Endothelial cell of umbilical vein (primary cell): ENCODE data around the gene FNBP1L. TPM values are rescaled to one million over a fixed set of nuclear protein-coding genes. Genes with fewer than 3 reads are reported as not detected.

ENCODE experiments used
- BruUV-seq: library from RNA; stranded (reverse); fragments of 400-500 nt; replicated peaks from 2 replicates; lab custom pipeline; 2021; lab: Mats Ljungman, UMichigan
- CTCF ChIA-PET: fragments of 300-600, 350-600 bp; sonication (Branson Sonifier 250); formaldehyde crosslinking; loops from one replicate; lab custom pipeline; 2021; ENCODE audit warnings: antibody characterized with exemption, inconsistent platforms; lab: Charles Lee
- POLR2A ChIA-PET: fragments of 300-600, 350-600 bp; sonication (Branson Sonifier 250); formaldehyde crosslinking; loops from one replicate; lab custom pipeline; 2021; ENCODE audit warnings: antibody characterized with exemption, inconsistent platforms; lab: Charles Lee
- DNase-seq: peaks from one replicate; pipeline ENCODE4 v3.0.0-alpha.2; 2011; ENCODE audit warnings: low read depth, low spot score
- FAIRE-seq: peaks from 2 replicates; lab custom pipeline; 2011; peaks lifted over from hg19 to GRCh38; lab: Jason Lieb, UNC
- H2AFZ ChIP-seq: 2 replicates; pipeline ENCODE4 v1.6.0; 2012; ENCODE audit warnings: low read depth, low read length, control low read depth, inconsistent platforms
- H3K27ac ChIP-seq: 2 replicates; pipeline ENCODE4 v1.5.1; 2011; ENCODE audit warnings: low read depth, mild to moderate bottlenecking, control low read depth, low read length, moderate library complexity; ENCODE audit not compliant: insufficient read depth
- H3K27me3 ChIP-seq, 2 experiments: 2 replicates each; pipeline versions ENCODE4 v1.6.0 to v1.6.1; 2011; ENCODE audit warnings: low read length in 2 of 2, mixed read lengths in 1 of 2; ENCODE audit not compliant: control insufficient read depth in 2 of 2, insufficient read depth in 2 of 2
- H3K36me3 ChIP-seq, 2 experiments: 2 replicates in 1 of 2; 3 replicates in 1 of 2; pipeline ENCODE4 v1.5.1; 2011; ENCODE audit warnings: low read length in 2 of 2, mild to moderate bottlenecking in 1 of 2, moderate library complexity in 1 of 2; ENCODE audit not compliant: control insufficient read depth in 2 of 2, insufficient read depth in 2 of 2; ENCODE audit errors: extremely low read depth in 1 of 2
- H3K4me1 ChIP-seq: 3 replicates; pipeline ENCODE4 v1.5.1; 2011; ENCODE audit warnings: mild to moderate bottlenecking, low read length; ENCODE audit not compliant: control insufficient read depth, insufficient read depth; ENCODE audit errors: extremely low read depth
- H3K4me2 ChIP-seq: 2 replicates; pipeline ENCODE4 v1.6.1; 2011; ENCODE audit warnings: low read length, control low read depth, mixed read lengths; ENCODE audit not compliant: insufficient read depth
- H3K4me3 ChIP-seq, 3 experiments: fragments of 200-600 bp in 1 of 3; sonication (generic), shearing (Covaris generic) in 1 of 3; replicated peaks in 1 of 3; 2 replicates each; pipeline ENCODE4 v1.5.1; 2011 to 2016; ENCODE audit warnings: control low read depth in 3 of 3, low read length in 3 of 3, mild to moderate bottlenecking in 2 of 3, inconsistent platforms in 1 of 3, low read depth in 1 of 3, moderate library complexity in 1 of 3; ENCODE audit not compliant: insufficient read depth in 1 of 3
- H3K79me2 ChIP-seq: 2 replicates; pipeline ENCODE4 v1.6.0; 2012; ENCODE audit warnings: low read length, inconsistent platforms; ENCODE audit not compliant: control insufficient read depth, insufficient read depth
- H3K9ac ChIP-seq: replicated peaks from 2 replicates; pipeline ENCODE3; 2011; ENCODE audit warnings: low read length, control low read depth; ENCODE audit not compliant: insufficient read depth; ENCODE audit errors: extremely low read depth
- H3K9me1 ChIP-seq: replicated peaks from 3 replicates; pipeline ENCODE4 v1.6.0; 2011; ENCODE audit warnings: mild to moderate bottlenecking, low read length; ENCODE audit not compliant: control insufficient read depth, insufficient read depth; ENCODE audit errors: extremely low read depth
- H3K9me3 ChIP-seq: replicated peaks from 2 replicates; pipeline ENCODE4 v1.5.1; 2012; ENCODE audit warnings: low read length, inconsistent platforms; ENCODE audit not compliant: control insufficient read depth, insufficient read depth
- H4K20me1 ChIP-seq: replicated peaks from 2 replicates; pipeline ENCODE3; 2011; ENCODE audit warnings: mild to moderate bottlenecking, low read length; ENCODE audit not compliant: control insufficient read depth, insufficient read depth; ENCODE audit errors: extremely low read depth
- CTCF ChIP-seq, 2 donors: IDR thresholded peaks; 1 replicate in 1 of 2; 2 replicates in 1 of 2; pipeline ENCODE4 v1.5.1; 2011; ENCODE audit warnings: low read length in 2 of 2, mild to moderate bottlenecking in 2 of 2, moderate library complexity in 2 of 2, control low read depth in 1 of 2, inconsistent platforms in 1 of 2, low read depth in 1 of 2; ENCODE audit not compliant: insufficient read depth in 1 of 2; ENCODE audit errors: extremely low read depth in 1 of 2
- EZH2 ChIP-seq: IDR thresholded peaks from 2 replicates; pipeline ENCODE4 v1.6.1; 2012; ENCODE audit warnings: borderline replicate concordance, low read depth, mild to moderate bottlenecking, moderate library complexity, low read length, inconsistent platforms; ENCODE audit not compliant: severe bottlenecking
- FOS ChIP-seq: IDR thresholded peaks from 2 replicates; pipeline ENCODE4 v1.6.1; 2011; ENCODE audit warnings: mild to moderate bottlenecking, low read length, moderate library complexity, borderline replicate concordance; ENCODE audit not compliant: insufficient read depth
- GATA2 ChIP-seq: IDR thresholded peaks from 2 replicates; pipeline ENCODE4 v1.7.0; 2011; ENCODE audit warnings: low read depth, mild to moderate bottlenecking, moderate library complexity, mixed read lengths, low read length; ENCODE audit not compliant: insufficient read length, insufficient read depth
- JUN ChIP-seq: IDR thresholded peaks from 2 replicates; pipeline ENCODE4 v1.6.1; 2011; ENCODE audit warnings: borderline replicate concordance, low read depth; ENCODE audit not compliant: insufficient read length, insufficient read depth
- MAX ChIP-seq: IDR thresholded peaks from 2 replicates; pipeline ENCODE4 v1.6.1; 2011; ENCODE audit not compliant: insufficient read depth, insufficient read length
- MYC ChIP-seq: IDR thresholded peaks from one replicate; pipeline ENCODE4 v1.6.1; 2011; ENCODE audit warnings: mild to moderate bottlenecking, low read depth, low read length
- POLR2A ChIP-seq: IDR thresholded peaks from 2 replicates; pipeline ENCODE4 v1.6.1; 2012; ENCODE audit warnings: low read depth, mild to moderate bottlenecking, control low read depth, low read length
- POLR2AphosphoS5 ChIP-seq: IDR thresholded peaks from 2 replicates; pipeline ENCODE4 v1.6.1; 2012; ENCODE audit warnings: low read depth, mild to moderate bottlenecking, control low read depth, low read length, moderate library complexity; ENCODE audit not compliant: insufficient read depth
- dilution Hi-C: fragments of 300-500 bp; cut with MboI; formaldehyde crosslinking; loops from one replicate; pipeline ENCODE4 v1.15.0; 2019; ENCODE audit warnings: low sequenced_read_pairs; ENCODE audit not compliant: extremely low pct_ligation_motif_present
- intact Hi-C: fragments of 100-400 bp; cut with micrococcal nuclease; formaldehyde crosslinking; loops from one replicate; pipeline ENCODE4 v1.10.0; 2022
- polyA plus RNA-seq, 4 experiments: library from polyadenylated mRNA; depleted of rRNA in 3 of 4; stranded (reverse) in 3 of 4; unstranded in 1 of 4; fragments of >200 nt; gene quantifications; 2 replicates each; pipeline versions ENCODE4 v1.2.1 to v1.2.3, GENCODE V29; 2011 to 2012; ENCODE audit warnings: missing spikeins in 1 of 4
- total RNA-seq: library from RNA; stranded (reverse); gene quantifications from 2 replicates; pipeline ENCODE4 v1.2.3, GENCODE V29; 2021

Gene FNBP1L
- total and polyA plus RNA-seq, 2 donors (not counting 3 experiments of a cell fraction or from before 2014, with no cell fraction given) = 28.1 to 56.4 TPM

- H3K4me3 ChIP-seq = no peak overlapping the region
- H3K9ac ChIP-seq = no peak overlapping the region
- no peak overlapping the region for H3K4me2 ChIP-seq
- H2AFZ ChIP-seq = no peak overlapping the region
- TF ChIP-seq POLR2AphosphoS5 (no peak), FOS (no peak), EZH2 (no peak), JUN (no peak), MAX (no peak), GATA2 (no peak), CTCF (IDR thresholded peaks at IDR 0.05; ENCODE audit: extremely low read depth in 1 of 2, insufficient read depth in 1 of 2, low read depth in 1 of 2, low read length in 2 of 2) (no peak), POLR2A (no peak), MYC (no peak)
- H3K9me3 ChIP-seq = no peaks in the 10 kb centered on the region
- no TSS peak for BruUV-seq
- H3K27me3 ChIP-seq = no peaks in the 10 kb centered on the region
- no peaks in the 10 kb centered on the region for H3K36me3 ChIP-seq
- no peaks in the 10 kb centered on the region for H3K9me1 ChIP-seq
- intact Hi-C loops (no loop called here), dilution Hi-C loops (no loop called here)
- ChIA-PET POLR2A (no interaction called here), CTCF (interaction anchor here (0.6 kb wide), 1 partner anchor 157 kb away, joined by 3 read pairs; no protein-coding TSS in a partner anchor)
- H3K79me2 ChIP-seq = peaks cover 100% of the 10 kb centered on the region
- peaks cover 23% of the 10 kb centered on the region for H3K4me1 ChIP-seq
- H3K27ac ChIP-seq = no peak overlapping the region
- FAIRE-seq (no peak), DNase-seq (no peak)
- H4K20me1 ChIP-seq = peaks cover 4% of the 10 kb centered on the region
These were observed 155.2 kb downstream of the FNBP1L start for GRCh38 chr1:93603106-93603505.
